ENCODE data around the gene PRDM16.

- no peak for TF ChIP-seq JUND (IDR thresholded peaks at IDR 0.05)
- TF ChIP-seq CTCF (IDR thresholded peaks at IDR 0.05 in 2 of 3, conservative IDR thresholded peaks at IDR 0.05 in 1 of 3; ENCODE audit: borderline replicate concordance in 1 of 3, insufficient read depth in 1 of 3, low read depth in 2 of 3, low read length in 2 of 3): no peak
- no peak for TF ChIP-seq EZH2 (IDR thresholded peaks at IDR 0.05)
- no peak for TF ChIP-seq RAD21 (IDR thresholded peaks at IDR 0.05; ENCODE audit: low read depth)
- TF ChIP-seq TCF7L2 (IDR thresholded peaks at IDR 0.05; ENCODE audit: borderline replicate concordance, extremely low read depth, insufficient read depth, insufficient read length): no peak
- TF ChIP-seq, protein P1, sequence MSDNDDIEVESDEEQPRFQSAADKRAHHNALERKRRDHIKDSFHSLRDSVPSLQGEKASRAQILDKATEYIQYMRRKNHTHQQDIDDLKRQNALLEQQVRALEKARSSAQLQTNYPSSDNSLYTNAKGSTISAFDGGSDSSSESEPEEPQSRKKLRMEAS (IDR thresholded peaks at IDR 0.05): no peak
- no peak for TF ChIP-seq ZFX (IDR thresholded peaks at IDR 0.05)
- TF ChIP-seq YY1 (IDR thresholded peaks at IDR 0.05; ENCODE audit: extremely low read depth, insufficient replicate concordance, low read depth, low read length): no peak
Observed at GRCh38 chr1:3156936-3157335, 87.9 kb downstream of the PRDM16 start.
